ENCODE data around the gene NDUFS8. TPM values are rescaled to one million over a fixed set of nuclear protein-coding genes. Genes with fewer than 3 reads are reported as not detected.
"Not testable (repeated sequence)": the region's sequence is repeated elsewhere in the genome, so short reads cannot be mapped to it uniquely, and the experiment has no call there.

Gene NDUFS8
- total RNA-seq: 100 to 1,000 TPM; 304 to 342 TPM
- long read RNA-seq, transcript NDUFS8-201 (7 exons, 791 nt): major isoform, 46 of 83 reads
- long read RNA-seq, partial matches to known transcripts: 8 of 83 reads
- long read RNA-seq, other reads (novel, unspliced or antisense): 15 of 83 reads

DNA sequence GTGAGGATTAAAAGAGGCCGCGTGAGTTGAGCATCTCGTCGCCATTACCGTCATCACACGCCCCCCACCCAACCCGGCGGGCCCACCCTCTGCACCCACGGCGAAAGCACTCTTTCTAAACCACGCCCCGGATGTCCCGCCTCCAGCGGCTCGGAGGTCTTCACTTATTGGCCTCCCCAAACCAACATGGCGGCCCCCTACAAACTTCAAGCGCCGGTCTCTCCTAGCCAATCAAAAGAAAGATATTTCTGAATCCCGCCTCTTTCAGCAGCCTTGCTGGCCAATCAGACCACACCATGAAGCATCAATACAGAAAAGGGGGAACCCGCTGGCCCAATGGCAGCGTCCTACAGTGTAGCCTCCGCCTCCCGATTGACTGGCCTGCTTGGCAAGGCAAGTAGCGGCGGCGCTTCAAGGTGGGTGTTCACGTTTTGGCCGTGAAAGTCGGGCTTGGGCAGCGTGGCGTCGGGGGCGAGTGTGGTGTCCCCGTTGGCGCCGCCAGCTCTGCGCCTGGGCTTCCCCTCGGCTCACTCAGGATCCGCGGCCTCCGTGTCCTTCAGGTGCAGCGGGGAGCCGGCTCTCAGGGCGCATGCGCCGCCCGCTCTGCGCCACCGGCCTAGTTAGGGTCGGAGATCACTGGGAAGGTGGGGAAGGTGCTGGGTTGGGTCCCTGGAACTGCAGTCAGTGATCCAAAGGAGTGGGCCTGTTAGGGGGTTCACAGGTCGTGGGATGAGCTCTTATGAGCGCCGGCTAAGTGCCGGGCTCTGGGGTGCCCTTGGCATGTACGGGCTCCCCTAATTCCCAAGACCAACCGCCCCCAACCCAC, at the start of gene NDUFS8:
Gene NDUFS8 (plus strand): TSS at position 364 of the 826 bp plus-strand sequence. CDS start 1,471 bp downstream, outside the sequence.
- DNase-seq (peak; percentile 98), ATAC-seq (peak; percentile 94)
- intact Hi-C loops (cut with DNase I): loop anchor here in 1 of 2 donors (10.0 kb wide), 2 partner anchors 94 to 174 kb away; partner anchors contain the start of gene CHKA

DNA sequence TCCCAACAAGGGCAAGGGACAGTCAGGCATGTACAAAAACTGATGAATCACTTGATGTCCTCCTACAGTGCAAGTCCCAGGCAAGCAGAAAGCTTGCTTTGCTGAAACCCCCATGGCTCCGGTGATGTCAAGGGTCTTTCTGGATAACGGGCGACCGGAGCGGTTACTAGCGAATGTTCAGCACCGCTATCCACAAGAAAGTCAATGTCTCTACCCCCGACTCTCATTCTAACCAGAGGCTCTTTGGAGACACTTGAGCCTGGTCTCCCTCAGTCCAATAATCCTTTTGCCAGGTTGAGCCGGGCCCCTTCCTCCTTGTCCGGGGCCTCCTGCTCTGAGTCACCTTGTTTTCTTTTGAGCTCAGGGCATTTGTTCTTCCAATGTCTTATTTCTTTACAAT, 49.3 kb upstream of the NDUFS8 start:
- DNase-seq; ATAC-seq; intact Hi-C loops (cut with DNase I): not testable (repeated sequence)

DNA sequence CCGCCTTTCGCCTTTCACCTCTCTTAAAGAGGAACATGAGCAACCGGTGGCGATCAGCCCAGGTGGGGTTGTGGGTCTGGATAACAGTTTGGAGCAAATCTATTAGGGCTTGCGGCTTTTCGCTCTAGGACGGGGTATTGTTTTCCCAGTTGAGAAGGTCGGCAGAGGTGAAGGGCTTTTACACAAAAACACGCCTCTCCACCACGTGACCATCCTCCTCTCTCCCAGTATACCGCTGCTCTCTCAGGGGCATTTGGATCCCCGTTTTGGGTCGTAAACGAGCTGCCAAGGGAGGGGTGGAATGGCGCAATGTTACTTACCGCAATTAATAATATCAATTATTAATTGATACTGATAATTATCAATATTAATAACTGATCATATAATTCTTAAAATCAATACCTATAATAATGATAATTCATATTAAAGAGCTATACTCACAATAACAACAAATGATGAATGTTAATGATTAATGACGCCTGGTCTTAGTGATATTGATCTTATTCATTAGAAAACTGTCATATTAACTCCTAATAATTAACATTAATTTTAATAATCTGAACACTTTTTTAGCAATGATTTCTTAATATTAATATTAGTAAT, 48.1 kb upstream of the NDUFS8 start:
- intact Hi-C loops (cut with DNase I); DNase-seq; ATAC-seq: not testable (repeated sequence)

DNA sequence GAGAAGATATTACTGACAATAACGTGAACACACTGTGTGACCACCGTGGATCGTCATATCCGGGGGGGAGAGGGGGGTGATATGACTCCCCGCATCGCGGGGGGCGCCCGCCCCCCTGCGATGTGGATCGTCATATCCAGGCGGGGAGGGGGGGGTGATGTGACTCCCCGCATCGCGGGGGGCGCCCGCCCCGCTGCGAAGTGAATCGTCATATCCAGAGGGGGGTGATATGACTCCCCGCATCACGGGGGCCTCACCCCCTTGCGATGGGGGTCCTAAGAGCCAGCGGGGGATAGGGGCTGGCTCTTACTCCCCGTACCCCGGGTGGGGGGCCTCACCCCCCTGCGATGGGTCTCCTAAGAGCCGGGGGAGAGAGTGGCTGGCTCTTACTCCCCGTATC, 46.5 kb upstream of the NDUFS8 start:
- ATAC-seq (no peak), DNase-seq (no peak)
- intact Hi-C loops (cut with DNase I): no loop called here

DNA sequence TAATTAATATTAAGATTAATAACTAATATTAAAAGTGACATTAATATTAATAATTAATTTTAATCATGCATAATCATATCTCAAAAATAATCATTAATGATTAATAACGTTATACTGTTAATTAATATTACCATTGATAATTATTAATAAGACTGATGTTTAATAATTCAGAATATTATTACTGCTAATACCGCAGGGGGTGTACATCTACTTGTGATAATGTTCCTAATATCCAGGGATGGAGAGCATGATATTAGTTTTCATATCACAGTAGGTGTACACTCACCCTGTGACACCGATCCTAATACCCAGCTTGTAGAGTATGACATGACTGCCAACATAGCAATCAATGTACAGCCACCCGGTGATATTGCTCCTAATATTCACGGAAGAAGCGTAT, 45.2 kb upstream of the NDUFS8 start:
- ATAC-seq; DNase-seq; intact Hi-C loops (cut with DNase I): not testable (repeated sequence)

DNA sequence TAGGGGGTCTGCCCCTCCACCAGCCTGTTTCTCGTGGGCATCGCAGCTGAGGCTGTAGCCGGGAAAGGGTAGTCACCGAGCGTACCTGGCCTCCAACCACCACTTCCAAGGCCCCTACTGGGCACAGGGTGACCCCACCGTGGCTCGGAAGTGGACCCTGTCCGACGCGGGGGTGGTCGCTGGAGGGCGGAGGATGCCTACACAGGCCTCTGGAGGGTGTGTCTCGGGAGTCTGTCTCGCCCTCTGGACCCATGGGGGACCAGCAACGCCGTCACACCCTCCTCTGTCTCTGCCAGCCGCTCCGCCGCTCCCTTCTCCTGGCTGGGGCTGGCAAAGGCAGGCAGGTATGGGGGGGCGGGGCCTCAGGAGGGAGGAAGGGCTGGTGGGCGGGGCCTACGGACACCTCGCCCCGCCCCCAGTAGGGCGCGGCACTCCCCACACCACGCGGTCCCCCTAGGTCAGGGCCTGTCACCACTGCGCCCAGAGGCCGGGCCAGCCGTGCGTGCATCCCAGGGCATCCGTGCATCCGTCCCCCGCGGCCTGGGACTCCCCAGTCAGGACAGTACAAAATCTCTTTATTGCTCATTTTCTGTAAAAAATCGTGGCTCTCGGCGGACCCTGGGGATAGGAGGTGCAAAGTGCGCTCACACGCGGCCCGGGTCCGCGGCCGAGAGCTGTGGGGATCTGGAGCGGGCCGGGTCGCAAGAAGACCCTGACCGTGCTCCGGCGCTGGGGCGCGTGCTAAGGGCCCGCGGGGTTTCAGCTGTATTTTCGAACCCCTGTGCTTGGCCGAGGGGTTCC, 39.7 kb upstream of the NDUFS8 start:
- intact Hi-C loops (cut with DNase I); DNase-seq: not testable (repeated sequence)
- peak in 1 of 2 donors; percentile 75 for ATAC-seq

DNA sequence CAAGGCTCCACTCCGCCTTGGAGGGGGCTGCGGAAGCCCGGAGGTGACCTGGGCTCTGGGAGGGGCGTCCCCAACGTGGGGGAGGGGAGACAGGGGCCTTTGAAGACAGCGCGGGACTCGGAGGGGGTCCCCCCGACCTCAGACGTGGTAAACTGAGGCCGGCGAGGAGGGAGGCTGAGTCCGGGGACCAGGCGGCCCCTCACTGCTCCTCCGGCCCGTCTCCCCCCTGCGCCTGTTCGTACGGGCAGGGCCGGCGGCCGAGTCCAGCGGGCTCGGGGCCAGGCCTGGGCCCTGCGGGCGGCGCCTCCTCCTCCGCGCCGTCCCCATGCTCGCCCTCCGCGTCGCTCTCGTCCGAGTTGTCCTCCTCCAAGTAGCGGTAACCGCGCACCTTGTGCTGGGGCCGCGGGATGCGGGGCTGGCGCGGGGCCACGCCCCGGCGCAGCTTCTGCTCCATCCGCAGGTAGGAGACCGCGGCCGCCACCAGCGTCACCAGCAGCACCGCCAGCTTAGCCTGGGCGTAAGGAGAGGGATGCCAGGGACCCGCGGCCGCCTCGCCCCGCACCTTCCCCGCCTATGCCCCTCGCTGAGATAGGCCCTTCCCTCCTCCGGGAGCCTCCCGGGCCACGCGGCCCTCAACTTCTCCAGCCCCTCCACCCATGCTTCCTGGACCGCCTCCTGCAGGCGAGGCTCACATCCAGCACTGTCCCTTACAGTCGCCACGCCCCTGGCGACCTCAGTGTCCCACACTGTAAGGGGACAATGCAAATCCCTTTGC, 38.9 kb upstream of the NDUFS8 start:
- intact Hi-C loops (cut with DNase I); ATAC-seq; DNase-seq: not testable (repeated sequence)

DNA sequence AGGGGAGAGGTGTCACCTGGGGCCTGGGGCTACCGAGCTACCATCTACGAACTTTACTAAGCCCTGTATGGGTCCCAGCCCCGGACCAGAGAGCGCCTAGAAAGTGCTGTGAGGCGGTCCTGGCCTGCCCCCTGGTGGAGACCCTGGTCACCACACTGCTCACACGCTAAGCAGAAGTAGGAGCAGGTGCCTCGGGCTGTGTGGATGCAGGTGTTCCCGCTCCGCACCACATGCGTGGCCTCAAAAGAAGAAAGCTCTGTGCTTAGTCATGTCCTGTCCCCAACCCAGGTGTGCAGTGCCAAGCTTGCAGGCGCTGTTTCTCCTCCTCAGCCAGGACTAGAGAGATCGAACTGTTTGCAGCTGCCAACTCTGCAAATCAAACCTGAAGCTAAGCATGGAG, 36.7 kb upstream of the NDUFS8 start:
- intact Hi-C loops (cut with DNase I); DNase-seq; ATAC-seq: not testable (repeated sequence)

DNA sequence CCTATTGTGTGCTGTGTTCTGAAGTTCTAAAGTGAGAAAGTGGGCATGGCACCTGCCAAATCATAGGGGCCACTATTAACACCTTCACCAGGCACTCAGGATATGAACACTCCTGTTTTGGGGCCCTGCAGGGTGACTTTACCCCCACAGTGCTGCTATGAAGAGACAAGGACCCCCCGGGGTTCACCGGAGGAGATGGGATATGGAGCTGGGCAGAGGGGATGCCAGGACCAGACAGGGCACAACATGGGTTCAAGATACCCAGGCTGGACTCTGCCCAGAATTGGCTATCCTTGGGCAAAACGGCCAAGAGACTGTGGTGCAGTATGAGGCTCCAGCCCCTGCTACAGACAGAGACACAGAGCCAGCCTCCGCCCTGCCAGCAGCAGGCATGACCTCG, 36.1 kb upstream of the NDUFS8 start:
- ATAC-seq; intact Hi-C loops (cut with DNase I); DNase-seq: not testable (repeated sequence)

DNA sequence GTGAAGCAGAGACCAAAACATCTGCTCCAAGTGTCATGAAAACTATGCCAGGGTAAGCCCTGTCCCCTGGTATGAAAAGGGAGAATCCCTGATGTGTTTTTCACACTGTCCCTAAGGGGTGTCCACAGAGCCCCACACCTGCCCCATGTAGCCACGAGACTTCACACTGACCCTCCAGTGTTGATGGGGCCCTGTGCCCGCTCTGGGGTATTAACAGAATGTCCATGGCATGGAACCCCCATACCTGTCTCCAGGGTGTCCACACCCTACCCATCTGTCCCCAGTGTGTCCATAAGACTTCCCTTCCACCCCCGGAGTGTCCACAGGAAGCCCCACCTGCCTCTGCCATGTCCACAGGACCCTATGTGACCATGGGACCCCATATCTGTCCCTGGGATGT, 35.4 kb upstream of the NDUFS8 start:
- ATAC-seq; DNase-seq; intact Hi-C loops (cut with DNase I): not testable (repeated sequence)

DNA sequence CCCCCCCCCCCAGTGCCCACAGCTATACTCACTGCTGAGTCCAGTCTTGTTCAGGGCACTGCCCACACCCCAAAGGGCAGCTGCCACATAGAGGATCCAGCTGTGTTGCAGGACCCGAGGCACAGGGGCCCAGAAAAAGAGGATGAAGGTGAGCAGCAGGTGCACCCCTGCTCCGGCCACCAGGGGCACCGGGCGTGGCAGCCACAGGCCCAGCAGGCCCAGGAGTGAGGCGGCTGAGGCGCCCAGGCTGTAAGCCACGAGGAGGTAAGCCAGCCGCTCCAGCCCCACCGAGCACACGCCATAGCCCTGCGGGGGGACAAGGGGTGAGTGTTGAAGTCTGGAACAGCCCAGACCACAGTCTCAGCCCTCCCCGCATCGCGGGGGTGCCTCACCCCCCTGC, 34.9 kb upstream of the NDUFS8 start:
- DNase-seq; intact Hi-C loops (cut with DNase I); ATAC-seq: not testable (repeated sequence)

DNA sequence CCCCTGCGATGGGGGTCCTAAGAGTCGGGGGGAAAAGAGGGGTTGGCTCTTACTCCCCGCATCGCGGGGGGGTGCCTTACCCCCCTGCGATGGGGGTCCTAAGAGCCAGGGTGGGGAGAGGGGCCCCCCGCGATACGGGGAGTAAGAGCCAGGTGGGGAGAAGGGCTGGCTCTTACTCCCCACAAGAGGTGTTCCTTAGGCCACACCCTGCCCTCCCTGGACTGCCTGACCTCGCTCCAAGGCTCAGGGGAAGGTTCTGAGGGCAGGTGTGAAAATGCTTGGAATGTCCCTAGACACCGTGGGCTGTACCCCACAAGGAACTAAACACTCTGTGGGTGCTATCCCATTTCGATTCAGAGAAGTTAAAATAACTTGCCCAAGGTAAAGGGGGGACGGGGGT, 34.4 kb upstream of the NDUFS8 start:
- DNase-seq (no peak), ATAC-seq (no peak)
- intact Hi-C loops (cut with DNase I): no loop called here

DNA sequence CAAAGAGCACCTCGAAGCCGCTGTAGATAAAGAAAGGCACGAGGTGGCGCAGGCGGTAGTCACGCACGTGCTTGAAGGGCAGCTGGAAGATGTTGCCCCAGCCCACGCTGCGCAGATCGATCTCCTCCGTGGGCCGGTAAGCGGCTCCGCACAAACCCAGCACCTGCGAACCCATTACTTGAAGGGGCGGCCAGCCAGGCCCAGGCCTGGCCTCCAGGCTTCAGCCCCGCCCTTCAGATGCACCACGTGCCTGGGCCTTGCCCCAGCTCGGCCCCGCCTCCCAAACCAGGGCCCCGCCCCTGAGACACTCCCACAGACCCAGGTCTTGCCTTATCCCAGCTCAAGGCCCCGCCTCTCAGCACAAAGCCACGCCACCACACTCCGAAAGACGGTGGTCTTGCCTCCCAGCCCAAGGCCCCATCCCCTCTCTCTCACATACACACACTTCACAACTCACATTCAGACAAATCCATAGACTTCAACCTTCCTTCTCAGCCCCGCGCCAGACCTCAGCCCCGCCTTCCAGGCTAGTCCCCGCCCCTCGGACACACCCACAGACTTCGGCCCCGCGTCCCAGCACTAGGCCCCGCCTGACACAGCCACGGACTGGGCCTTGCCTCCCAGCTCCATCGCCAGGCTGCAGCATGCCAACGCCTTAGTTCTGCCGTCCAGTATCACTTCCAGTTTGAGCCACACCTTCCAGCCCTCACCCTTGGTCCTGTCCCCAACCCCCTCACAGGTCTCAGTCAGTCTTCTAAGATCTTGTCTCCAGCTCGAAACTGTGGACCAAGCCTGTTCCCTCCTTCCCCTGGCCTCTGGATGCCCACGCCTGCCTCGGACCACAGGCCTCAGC, 33.6 kb upstream of the NDUFS8 start:
- ATAC-seq: peak; percentile 90 to 93
- intact Hi-C loops (cut with DNase I): no loop called here

DNA sequence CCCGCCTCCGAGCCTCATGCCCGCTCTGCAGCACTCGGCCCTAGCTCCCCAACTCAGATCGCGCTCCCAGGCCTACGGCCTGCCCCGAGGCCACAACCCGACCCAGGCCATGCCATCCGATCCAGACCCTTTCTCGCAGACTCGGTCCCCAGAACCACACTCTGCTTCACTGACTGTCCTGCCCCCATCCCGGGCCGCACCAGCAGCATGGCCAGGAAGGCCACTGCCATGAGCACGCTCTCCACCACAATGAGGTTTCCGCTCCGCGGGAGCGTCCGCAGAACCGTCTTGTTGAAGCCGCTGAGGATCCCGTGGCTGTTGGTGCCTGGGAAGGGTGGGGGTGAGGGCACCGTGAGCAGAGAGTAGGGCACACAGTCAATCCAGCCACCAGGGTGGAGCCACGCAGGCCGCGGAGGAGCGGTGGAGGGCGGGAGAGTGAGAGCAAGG, 33.0 kb upstream of the NDUFS8 start:
- DNase-seq (no peak), ATAC-seq (peak; percentile 17 to 30)
- intact Hi-C loops (cut with DNase I): no loop called here

More for the DNA sequence above, 33.6 kb upstream of the NDUFS8 start:
- peak; percentile 71 for DNase-seq

DNA sequence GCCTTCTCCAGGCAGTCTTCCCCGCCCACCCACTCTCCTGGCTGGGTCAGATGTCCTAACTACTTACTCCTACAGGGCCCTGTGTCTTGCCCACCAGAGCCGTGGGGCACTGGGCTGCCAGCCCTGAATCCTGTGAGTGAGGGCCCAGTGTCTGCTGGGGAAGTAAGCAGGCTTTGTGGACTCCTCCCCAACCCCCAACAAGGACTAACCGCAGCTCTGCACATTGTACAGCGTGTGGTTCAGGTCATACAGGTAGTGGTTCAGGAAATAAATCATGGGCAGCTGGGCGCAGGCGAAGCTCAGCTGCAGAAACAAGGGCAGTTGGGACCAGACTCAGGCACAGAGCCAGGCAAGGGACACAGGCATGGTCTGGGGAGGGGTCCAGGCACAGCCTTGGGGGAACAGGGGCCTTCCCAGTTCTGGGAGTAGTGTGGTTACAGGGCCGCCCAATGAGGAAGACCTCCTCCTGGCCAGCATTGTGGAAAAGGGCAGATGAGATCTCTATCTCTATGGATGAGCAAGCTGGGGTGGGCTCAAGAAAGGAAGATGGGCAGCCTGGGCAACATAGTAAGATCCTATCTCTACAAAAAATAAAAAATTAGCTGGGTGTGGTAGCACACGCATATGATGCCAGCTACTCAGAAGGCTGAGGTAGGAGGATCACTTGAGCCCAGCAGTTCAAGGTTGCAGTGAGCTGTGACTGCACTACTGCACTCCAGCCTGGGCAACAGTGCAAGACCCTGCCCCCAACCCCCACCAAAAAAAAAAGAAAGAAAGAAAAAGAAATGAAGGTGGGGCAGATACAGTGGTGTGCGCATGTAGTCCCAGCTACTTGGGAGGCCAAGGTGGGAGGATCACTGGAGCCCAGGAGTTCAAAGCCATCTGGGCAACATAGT, 32.1 kb upstream of the NDUFS8 start:
- no peak for DNase-seq

DNA sequence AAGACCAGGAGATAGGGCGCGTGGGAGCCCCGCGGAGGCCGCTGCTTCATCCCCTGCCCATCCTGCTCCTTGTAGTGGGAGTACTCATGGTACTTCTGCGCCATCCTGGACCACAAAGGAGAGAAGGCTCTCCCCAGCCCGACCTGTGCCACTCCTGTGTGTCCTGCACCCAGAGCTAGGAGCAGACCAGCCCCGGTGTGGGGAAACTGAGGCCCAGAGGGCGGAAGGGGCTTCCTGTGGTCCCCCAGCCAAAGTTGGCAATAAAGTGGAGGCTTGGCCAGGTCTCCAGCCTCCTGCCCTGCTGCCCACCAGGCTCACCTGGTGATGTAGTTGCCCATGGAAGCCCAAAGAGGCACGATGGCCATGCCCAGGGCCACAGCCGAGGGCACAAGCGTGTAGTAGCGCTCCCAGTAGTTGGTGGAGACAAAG, 31.3 kb upstream of the NDUFS8 start:
- DNase-seq (no peak), ATAC-seq (no peak)
- intact Hi-C loops (cut with DNase I): no loop called here

More for the DNA sequence above, 32.1 kb upstream of the NDUFS8 start:
- intact Hi-C loops (cut with DNase I): no loop called here
- no peak for ATAC-seq
